Testis (tissue), 2 donors: ENCODE results near the gene ASXL1.
"Not testable (repeated sequence)": the region's sequence is repeated elsewhere in the genome, so short reads cannot be mapped to it uniquely, and the experiment has no call there.

Source experiments
- POLR2A ChIP-seq: fragments of 450-650 bp; IDR thresholded peaks from one replicate; pipeline ENCODE4 v1.6.1; 2017; ENCODE audit warnings: antibody characterized with exemption, mild to moderate bottlenecking, moderate library complexity
- TF ChIP-seq, protein P1 (sequence below), 3 experiments: fragments of 450-650 bp in 2 of 3; fragments of 200-600 bp in 1 of 3; sonication (generic) in 1 of 3; IDR thresholded peaks; one replicate each; pipeline ENCODE4 v1.5.1; 2016 to 2019; ENCODE audit warnings: antibody characterized with exemption in 3 of 3, mild to moderate bottlenecking in 2 of 3, moderate library complexity in 1 of 3

DNA sequence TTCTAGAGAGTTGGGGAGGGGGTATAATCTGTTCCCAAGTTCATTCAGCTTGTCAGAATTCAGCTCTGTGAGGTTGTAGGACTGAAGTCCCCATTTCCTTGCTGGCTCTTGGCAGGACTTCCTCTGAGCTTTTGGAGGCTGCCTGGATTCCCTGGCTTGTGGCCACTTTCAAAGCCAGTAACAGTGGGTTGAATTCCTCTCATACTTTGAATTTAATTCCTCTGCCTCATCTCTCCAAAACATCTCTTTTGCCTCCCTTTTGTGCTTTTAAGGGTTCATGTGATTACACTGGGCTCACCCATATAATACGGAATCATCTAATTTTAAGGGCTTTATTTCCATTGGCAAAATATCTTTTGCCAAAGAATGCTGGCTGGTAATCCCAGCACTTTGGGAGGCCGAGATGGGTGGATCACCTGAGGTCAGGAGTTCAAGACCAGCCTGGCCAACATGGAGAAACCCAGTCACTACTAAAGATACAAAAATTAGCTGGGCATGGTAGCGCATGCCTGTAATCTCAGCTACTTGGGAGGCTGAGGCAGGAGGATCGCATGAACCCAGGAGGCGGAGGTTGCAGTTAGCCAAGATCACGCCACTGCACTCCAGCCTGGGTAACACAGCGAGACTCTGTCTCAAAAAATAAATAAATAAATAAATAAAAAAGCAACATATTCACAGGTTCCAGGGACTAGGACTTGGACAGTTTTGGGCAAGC lies 2.1 kb upstream of the ASXL1 start:
- not testable (repeated sequence) for TF ChIP-seq POLR2A
- TF ChIP-seq, protein P1, sequence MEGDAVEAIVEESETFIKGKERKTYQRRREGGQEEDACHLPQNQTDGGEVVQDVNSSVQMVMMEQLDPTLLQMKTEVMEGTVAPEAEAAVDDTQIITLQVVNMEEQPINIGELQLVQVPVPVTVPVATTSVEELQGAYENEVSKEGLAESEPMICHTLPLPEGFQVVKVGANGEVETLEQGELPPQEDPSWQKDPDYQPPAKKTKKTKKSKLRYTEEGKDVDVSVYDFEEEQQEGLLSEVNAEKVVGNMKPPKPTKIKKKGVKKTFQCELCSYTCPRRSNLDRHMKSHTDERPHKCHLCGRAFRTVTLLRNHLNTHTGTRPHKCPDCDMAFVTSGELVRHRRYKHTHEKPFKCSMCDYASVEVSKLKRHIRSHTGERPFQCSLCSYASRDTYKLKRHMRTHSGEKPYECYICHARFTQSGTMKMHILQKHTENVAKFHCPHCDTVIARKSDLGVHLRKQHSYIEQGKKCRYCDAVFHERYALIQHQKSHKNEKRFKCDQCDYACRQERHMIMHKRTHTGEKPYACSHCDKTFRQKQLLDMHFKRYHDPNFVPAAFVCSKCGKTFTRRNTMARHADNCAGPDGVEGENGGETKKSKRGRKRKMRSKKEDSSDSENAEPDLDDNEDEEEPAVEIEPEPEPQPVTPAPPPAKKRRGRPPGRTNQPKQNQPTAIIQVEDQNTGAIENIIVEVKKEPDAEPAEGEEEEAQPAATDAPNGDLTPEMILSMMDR (IDR thresholded peaks at IDR 0.05): not testable (repeated sequence)
